Upper lobe of left lung (tissue), 6 donors: ENCODE data around the gene LILRB1. TPM values are rescaled to one million over a fixed set of nuclear protein-coding genes. Genes with fewer than 3 reads are reported as not detected.
"Not testable (repeated sequence)": the region's sequence is repeated elsewhere in the genome, so short reads cannot be mapped to it uniquely, and the experiment has no call there.

ENCODE experiments used
- ATAC-seq, 2 donors: fragments of 200-7000 bp; cut with Tn5 transposase; one replicate each; pipeline ENCODE4 v1.9.1; 2022; ENCODE audit warnings: mild to moderate bottlenecking in 2 of 2, moderate library complexity in 2 of 2; ENCODE audit not compliant: low FRiP score in 2 of 2
- DNase-seq, 2 donors: peaks; one replicate each; pipeline ENCODE4 v3.0.0-alpha.2; 2019 to 2020
- H3K27ac ChIP-seq, 4 donors: fragments of 200-600 bp; sonication (generic); one replicate each; pipeline ENCODE4 v1.5.1; 2016 to 2019
- H3K27me3 ChIP-seq, 4 donors: fragments of 200-600 bp; sonication (generic); one replicate each; pipeline ENCODE4 v1.5.1; 2017 to 2019
- H3K36me3 ChIP-seq, 4 donors: fragments of 200-600 bp; sonication (generic); one replicate each; pipeline ENCODE4 v1.5.1; 2016 to 2019
- H3K4me1 ChIP-seq, 4 donors: fragments of 200-600 bp; sonication (generic); one replicate each; pipeline ENCODE4 v1.5.1; 2018 to 2019
- H3K4me3 ChIP-seq, 4 donors: fragments of 200-600 bp; sonication (generic); one replicate each; pipeline ENCODE4 v1.5.1; 2017 to 2019; ENCODE audit warnings: mild to moderate bottlenecking in 2 of 4, moderate library complexity in 1 of 4
- H3K9me3 ChIP-seq, 4 donors: fragments of 200-600 bp; sonication (generic); one replicate each; pipeline ENCODE4 v1.5.1; 2018 to 2019
- CTCF ChIP-seq, 6 experiments: fragments of 450-650 bp in 4 of 6; fragments of 200-600 bp in 2 of 6; sonication (generic) in 2 of 6; IDR thresholded peaks; one replicate each; pipeline ENCODE4 v1.5.1; 2016 to 2019; ENCODE audit warnings: antibody characterized with exemption in 6 of 6
- EP300 ChIP-seq, 4 donors: sonication (generic); formaldehyde crosslinking; IDR thresholded peaks; one replicate each; pipeline ENCODE4 v1.5.1; 2017; ENCODE audit warnings: antibody characterized with exemption in 4 of 4, control low read depth in 2 of 4
- POLR2A ChIP-seq, 4 donors: fragments of 450-650 bp; IDR thresholded peaks; one replicate each; pipeline ENCODE4 v1.5.1; 2016 to 2017; ENCODE audit warnings: antibody characterized with exemption in 4 of 4, mild to moderate bottlenecking in 2 of 4
- POLR2AphosphoS5 ChIP-seq, 2 donors: sonication (generic); formaldehyde crosslinking; IDR thresholded peaks; one replicate each; pipeline ENCODE4 v1.5.1; 2017; ENCODE audit warnings: antibody characterized with exemption in 2 of 2
- WGBS, 2 donors: methylation state at CpG; one replicate each; pipeline ENCODE4 v1.1.5; 2017 to 2018; 5-methylcytosine and 5-hydroxymethylcytosine counted together
- total RNA-seq, 6 donors: library from RNA; depleted of rRNA in 4 of 6; stranded (reverse); fragments of >200 nt in 4 of 6; gene quantifications; one replicate each; pipeline versions ENCODE4 v1.1.0 to v1.2.1, GENCODE V29; 2016 to 2021
- donor health status: DM: no; HTN: no; CAD: no; lungs with moderate emphysema.
- donor health status: DM: no; HTN: yes; CAD: no; lungs with severe emphysema.

Gene LILRB1
- total RNA-seq = 10 to 100 TPM in 4 of 6 donors, 1 to 10 TPM in 2; 4.0 to 47.1 (median 16.7) TPM

GRCh38 chr19:54630262-54630661 is at the start of gene LILRB1:
LILRB1 (plus strand) TSS chr19:54630484; CDS start chr19:54631074, 590 bp downstream.
- Histone ChIP-seq H3K27ac (peak within 1 kb of the TSS in 1 of 4 donors; percentile 35), H3K4me3 (peak within 1 kb of the TSS in 3 of 4 donors; percentile 2 to 37 (median 13))
- H3K9me3 ChIP-seq, H3K36me3 ChIP-seq, H3K27me3 ChIP-seq, H3K4me1 ChIP-seq: not testable (repeated sequence)
- ATAC-seq = peak in 1 of 2 donors; percentile 65
- 48 to 62% methylated on average over 9 of the region's 9 CpGs for WGBS, 2 donors
- peak in 1 of 2 donors; percentile 43 for DNase-seq

GRCh38 chr19:54586397-54586796 is 43.9 kb upstream of the LILRB1 start:
- no peaks in the 10 kb centered on the region for H3K4me1 ChIP-seq
- DNase-seq (no peak), ATAC-seq (no peak)
- no peak overlapping the region for H3K27ac ChIP-seq
- TF ChIP-seq POLR2AphosphoS5 (IDR thresholded peaks at IDR 0.05) (no peak), CTCF (IDR thresholded peaks at IDR 0.05) (no peak), POLR2A (IDR thresholded peaks at IDR 0.05) (no peak), EP300 (IDR thresholded peaks at IDR 0.05) (no peak)
- no peaks in the 10 kb centered on the region for H3K27me3 ChIP-seq
- WGBS, 2 donors = 60 to 65% methylated on average over 5 of the region's 5 CpGs
- H3K36me3 ChIP-seq = no peaks in the 10 kb centered on the region
- no peak overlapping the region for H3K4me3 ChIP-seq
- peaks cover 0 to 7% (median 3%) of the 10 kb centered on the region in 4 donors for H3K9me3 ChIP-seq

- Histone ChIP-seq H3K9me3 (peaks cover 0 to 7% (median 3%) of the 10 kb centered on the region in 4 donors), H3K36me3 (no peaks in the 10 kb centered on the region), H3K4me1 (no peaks in the 10 kb centered on the region), H3K27ac (no peak overlapping the region), H3K4me3 (no peak overlapping the region), H3K27me3 (no peaks in the 10 kb centered on the region)
- TF ChIP-seq EP300 (IDR thresholded peaks at IDR 0.05) (no peak), POLR2A (IDR thresholded peaks at IDR 0.05) (no peak), POLR2AphosphoS5 (IDR thresholded peaks at IDR 0.05) (no peak), CTCF (IDR thresholded peaks at IDR 0.05) (no peak)
- ATAC-seq (no peak), DNase-seq (no peak)
- 64 to 77% methylated on average over 5 to 7 of the region's 7 CpGs for WGBS, 2 donors
Observed at GRCh38 chr19:54587026-54587425, 43.3 kb upstream of the LILRB1 start.

GRCh38 chr19:54593445-54593844 is 36.8 kb upstream of the LILRB1 start, which contains the start of gene LILRA1:
LILRA1 (plus strand) TSS chr19:54593632; CDS start chr19:54594245, 613 bp downstream.
- not testable (repeated sequence) for H3K36me3 ChIP-seq, H3K9me3 ChIP-seq, DNase-seq, H3K4me1 ChIP-seq, H3K27me3 ChIP-seq
- H3K27ac ChIP-seq = peak within 1 kb of the TSS in 2 of 4 donors; percentile 69 to 72
- 47 to 48% methylated on average over 6 of the region's 6 CpGs for WGBS, 2 donors
- ATAC-seq = peak in 1 of 2 donors; percentile 68
- H3K4me3 ChIP-seq = peak within 1 kb of the TSS in 3 of 4 donors; percentile 9 to 32 (median 17)

- 62 to 68% methylated on average over 3 to 9 of the region's 9 CpGs for WGBS, 2 donors
- not testable (repeated sequence) for H3K4me1 ChIP-seq, DNase-seq, H3K9me3 ChIP-seq, H3K27me3 ChIP-seq, H3K36me3 ChIP-seq
- Histone ChIP-seq H3K27ac (peak overlapping the region in 2 of 4 donors; percentile 69 to 72), H3K4me3 (peak overlapping the region in 3 of 4 donors; percentile 9 to 32 (median 17))
- ATAC-seq = peak; percentile 58 to 64
Observed at GRCh38 chr19:54593931-54594626, 36.2 kb upstream of the LILRB1 start.

- DNase-seq (no peak), ATAC-seq (no peak)
- no peak overlapping the region for H3K27ac ChIP-seq
- no peak for TF ChIP-seq POLR2AphosphoS5 (IDR thresholded peaks at IDR 0.05)
- H3K4me3 ChIP-seq = peak overlapping the region in 1 of 4 donors; percentile 32
- no peaks in the 10 kb centered on the region for H3K36me3 ChIP-seq
- peaks cover 0 to 7% (median 3%) of the 10 kb centered on the region in 4 donors for H3K9me3 ChIP-seq
- no peaks in the 10 kb centered on the region for H3K27me3 ChIP-seq
- 79 to 81% methylated on average over 4 to 5 of the region's 5 CpGs for WGBS, 2 donors
- H3K4me1 ChIP-seq = no peaks in the 10 kb centered on the region
Observed at GRCh38 chr19:54594737-54595136, 35.5 kb upstream of the LILRB1 start.

- not testable (repeated sequence) for H3K36me3 ChIP-seq, ATAC-seq, H3K27ac ChIP-seq, H3K9me3 ChIP-seq, H3K4me3 ChIP-seq, H3K27me3 ChIP-seq, H3K4me1 ChIP-seq
- peak in 1 of 2 donors; percentile 56 for DNase-seq
- WGBS, 2 donors = 79 to 86% methylated on average over 21 to 22 of the region's 26 CpGs
Observed at GRCh38 chr19:54595680-54596436, 34.4 kb upstream of the LILRB1 start.
